ENCODE data around the gene EEF1AKMT3.
"Not testable (repeated sequence)": the region's sequence is repeated elsewhere in the genome, so short reads cannot be mapped to it uniquely, and the experiment has no call there.

The EEF1AKMT3 gene

GRCh38 chr12:57817261-57817989, 45.0 kb downstream of the EEF1AKMT3 start:
- no peak for DNase-seq (ENCODE audit: low read depth in 2 of 2)

DNA sequence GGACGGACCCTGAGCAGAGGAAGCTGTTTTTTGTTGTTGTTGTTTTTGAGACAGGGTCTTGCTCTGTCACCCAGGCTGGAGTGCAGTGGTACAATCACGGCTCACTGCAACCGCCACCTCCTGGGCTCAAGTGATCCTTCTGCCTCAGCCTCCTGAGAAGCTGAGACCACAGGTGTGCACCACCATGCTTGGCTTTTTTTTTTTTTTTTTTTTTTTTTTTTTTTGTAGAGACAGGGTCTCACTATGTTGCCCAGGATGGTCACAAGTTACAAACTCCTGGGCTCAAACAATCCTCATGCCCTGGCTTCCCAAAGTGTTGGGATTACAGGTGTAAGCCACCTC, 45.5 kb downstream of the EEF1AKMT3 start:
- DNase-seq (ENCODE audit: low read depth in 2 of 2): not testable (repeated sequence)

GRCh38 chr12:57820119-57820518, 47.7 kb downstream of the EEF1AKMT3 start:
- DNase-seq (ENCODE audit: low read depth in 2 of 2): not testable (repeated sequence)

GRCh38 chr12:57821015-57821414, 48.6 kb downstream of the EEF1AKMT3 start:
- not testable (repeated sequence) for DNase-seq (ENCODE audit: low read depth in 2 of 2)

GRCh38 chr12:57821474-57822214, 49.2 kb downstream of the EEF1AKMT3 start:
- no peak for DNase-seq (ENCODE audit: low read depth in 2 of 2)

GRCh38 chr12:57822392-57823130, 50.1 kb downstream of the EEF1AKMT3 start:
- no peak for DNase-seq (ENCODE audit: low read depth in 2 of 2)

DNA sequence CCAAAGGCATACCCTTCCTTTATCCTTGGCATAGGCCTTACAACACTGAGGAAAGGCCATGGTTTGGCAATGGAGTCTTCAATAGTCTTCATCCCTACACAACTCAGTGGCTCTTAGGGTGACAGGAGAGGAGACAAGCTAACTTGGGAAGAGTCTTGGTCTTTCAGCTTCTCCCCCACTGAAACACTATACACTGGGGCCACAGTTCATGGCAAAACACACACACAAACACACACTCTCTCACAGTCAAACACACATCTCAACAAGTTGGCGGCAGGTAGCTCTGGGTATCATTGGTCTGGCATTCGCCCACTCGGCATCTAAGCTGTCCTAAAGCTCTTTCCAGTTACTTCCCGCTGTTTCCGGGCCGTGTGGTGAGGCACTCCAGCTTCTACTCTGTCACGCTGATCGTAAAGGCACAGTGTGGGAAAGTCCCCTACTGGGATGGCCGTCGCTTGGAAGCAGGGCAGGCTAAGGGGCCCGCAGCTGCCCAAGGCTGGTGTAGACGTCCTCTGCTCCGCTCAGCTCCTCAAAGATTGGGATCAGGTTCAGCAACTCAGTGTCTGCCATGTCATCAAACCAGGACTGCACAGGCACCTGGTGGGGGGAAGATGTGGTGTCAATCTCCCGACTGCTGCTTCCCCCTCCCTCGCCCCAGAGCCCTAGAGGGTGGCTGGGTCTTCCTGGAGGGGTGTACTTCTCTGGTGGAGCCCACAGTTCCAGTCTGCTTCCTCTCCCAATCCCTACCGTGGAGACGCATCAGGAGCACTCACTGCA, 50.9 kb downstream of the EEF1AKMT3 start:
- no peak for DNase-seq (ENCODE audit: low read depth in 2 of 2)

- DNase-seq (ENCODE audit: low read depth in 2 of 2): no peak
Measured at GRCh38 chr12:57823908-57824640, 51.7 kb downstream of the EEF1AKMT3 start.

GRCh38 chr12:57825451-57825850, 53.0 kb downstream of the EEF1AKMT3 start:
- no peak for DNase-seq (ENCODE audit: low read depth in 2 of 2)

DNA sequence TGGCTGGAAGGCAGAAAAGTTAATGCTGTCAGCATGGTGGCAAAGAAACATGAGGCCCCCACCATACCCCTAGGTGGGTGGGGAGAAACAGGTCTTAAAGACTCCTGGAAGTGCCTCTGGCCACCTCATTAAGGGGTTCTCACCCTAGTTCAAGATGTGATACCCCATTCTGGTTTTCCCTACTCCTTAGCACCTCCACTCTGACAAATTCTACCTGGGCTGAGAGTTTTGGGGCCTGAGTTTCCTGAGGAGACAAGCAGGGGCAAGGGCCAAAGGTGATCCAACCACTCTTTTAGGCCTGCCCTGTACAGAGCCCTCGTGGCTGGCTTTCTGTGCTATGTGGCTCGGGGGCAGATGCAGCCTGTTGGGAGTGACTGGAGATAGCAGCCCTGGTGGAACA, 54.0 kb downstream of the EEF1AKMT3 start:
- DNase-seq (ENCODE audit: low read depth in 2 of 2): no peak

DNA sequence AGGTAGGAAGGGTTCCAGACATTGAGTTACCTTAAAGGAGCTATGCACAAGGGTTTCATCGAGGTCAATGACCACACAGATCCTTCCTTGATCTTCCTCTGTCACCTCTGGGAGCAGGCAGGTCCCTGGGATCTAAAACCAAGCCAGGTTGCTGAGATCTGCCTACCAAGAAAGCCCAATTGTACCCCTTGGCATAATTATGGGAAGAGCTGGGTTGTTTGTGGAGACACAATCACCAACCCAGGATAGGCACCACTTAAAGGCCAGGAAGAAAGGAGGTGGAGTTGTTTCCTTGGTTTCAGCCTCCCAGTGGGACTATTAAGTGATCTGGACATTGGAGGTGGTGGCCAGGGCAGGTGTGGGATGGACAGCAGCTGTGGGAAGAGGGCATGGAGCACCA, 54.6 kb downstream of the EEF1AKMT3 start:
- DNase-seq (ENCODE audit: low read depth in 2 of 2): no peak

DNA sequence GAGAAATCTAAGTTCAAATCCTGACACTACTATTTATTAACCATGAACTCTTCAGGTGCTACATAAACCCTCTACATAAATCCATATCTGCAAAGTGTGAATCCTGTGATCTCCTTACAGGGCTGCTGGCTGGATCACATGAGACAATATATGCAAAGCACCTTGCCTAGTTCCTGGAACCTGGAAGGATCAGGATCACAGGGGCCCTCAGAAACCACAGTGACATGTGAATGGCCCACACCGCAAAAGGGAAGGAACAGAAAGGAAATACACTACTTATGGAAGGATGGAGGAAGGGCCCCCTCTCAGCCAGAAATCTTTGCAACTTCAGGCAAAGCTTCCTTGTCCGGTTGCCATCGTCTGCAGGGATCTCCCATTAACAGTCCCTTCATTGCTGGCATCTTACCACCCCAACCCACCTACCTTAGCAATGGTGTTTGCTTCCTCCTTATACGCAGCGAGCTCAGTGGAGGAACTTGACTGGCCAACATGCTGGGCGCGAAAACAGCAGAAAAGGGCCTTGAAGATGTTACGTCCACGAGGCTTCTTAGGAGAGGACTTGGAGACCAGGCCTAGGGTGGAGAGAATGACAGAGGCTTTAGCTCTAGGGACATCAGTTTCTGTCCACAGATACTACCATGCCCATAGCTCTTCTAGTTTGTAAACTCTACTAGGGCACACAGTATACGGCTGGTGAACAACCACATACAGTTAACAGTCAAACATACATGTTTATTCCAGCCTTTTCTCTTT, 56.8 kb downstream of the EEF1AKMT3 start:
- DNase-seq (ENCODE audit: low read depth in 2 of 2): no peak

- no peak for DNase-seq (ENCODE audit: low read depth in 2 of 2)
Measured at GRCh38 chr12:57830393-57830792, 58.0 kb downstream of the EEF1AKMT3 start.

All from stimulated activated CD8-positive, alpha-beta memory T cell treated with anti-CD3 and anti-CD28 coated beads, Interleukin-2, amount 100 ng/mL, for 48 hours (primary cell).